NCI-H2227 (cell line): ENCODE data around the gene PTPN7.
"Not testable (repeated sequence)": the region's sequence is repeated elsewhere in the genome, so short reads cannot be mapped to it uniquely, and the experiment has no call there.

Experiments
- DNase-seq: peaks from one replicate; lab custom pipeline; 2025; ENCODE audit not compliant: unreplicated experiment; lab: John Stamatoyannopoulos, UW

Gene PTPN7

DNA sequence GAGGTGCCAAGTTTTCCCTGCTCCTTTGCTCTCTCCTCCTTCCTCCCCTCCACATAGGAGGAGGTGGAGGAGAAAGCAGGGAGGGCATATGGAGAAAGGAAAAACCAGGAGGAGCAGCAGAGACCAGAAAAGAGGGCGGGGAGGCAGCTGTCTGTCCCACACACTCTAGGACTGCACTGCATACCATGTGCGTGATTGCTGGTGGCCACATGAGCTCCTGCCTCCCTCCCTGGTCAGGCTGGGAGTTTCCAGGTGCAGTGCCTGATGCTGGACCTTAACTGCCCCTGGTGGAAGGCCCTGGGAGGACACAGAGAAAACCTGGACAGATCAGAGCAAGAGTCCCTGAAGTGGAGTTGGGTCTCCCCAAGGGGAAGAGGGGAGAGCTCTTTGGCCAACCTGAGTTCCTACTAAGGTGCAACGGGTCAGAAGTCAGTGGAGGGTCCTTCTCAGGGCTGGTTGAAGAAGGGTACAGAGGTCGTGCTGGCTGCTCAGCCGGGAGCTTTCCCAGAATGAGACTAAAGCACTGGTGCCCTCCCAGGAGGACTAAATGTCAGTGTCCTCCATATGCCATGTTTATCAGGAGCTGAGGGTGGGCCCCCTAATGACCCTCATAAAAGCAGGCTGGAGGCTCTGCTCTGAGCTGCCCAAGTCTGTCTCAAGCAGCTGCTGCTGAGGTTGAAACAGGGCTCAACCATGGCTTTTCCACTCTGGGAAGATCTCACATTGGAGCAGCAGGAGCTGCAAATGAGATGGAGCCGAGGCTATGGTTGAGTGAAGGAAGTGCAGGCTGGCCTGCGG is 29.7 kb upstream of the PTPN7 start:
- no peak for DNase-seq

DNA sequence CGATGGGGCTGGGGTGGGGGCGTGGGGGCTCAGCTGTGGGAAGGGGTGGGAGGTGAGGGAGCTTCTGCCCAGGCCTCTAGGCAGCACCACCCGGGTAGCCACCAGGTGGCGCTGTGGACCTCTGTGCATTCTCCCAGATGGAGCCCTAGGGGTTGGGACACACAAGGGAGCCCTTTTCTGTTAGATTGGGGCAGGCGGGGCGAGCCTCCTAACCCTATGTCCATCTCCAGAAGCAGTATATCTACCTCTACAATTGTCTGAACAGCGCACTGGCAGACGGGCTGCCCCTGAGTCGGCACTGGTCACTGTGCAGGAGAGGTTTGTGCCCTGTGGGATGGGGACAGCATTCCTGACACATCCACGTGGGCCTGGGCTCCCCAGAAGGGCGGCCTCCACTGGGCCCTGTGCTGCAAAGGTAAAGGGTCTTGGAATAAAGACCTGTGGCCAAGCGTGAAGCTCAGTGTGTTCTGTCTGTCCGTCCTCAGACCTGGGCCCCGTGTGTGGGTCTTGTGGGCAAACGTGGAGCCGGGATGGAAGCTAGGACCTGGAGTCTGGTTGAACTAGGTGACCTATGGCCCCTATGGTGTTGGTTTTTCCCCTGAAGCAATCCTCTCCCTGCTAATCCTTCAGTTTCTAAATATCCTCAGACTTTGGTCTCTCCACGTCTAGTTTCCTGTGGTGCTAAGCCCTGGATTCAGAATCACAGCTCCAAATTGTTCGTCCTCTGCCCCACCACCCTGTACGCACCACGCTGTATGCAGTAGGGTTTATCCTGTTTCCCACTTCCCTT is 28.8 kb upstream of the PTPN7 start:
- peak; percentile 83 for DNase-seq

DNA sequence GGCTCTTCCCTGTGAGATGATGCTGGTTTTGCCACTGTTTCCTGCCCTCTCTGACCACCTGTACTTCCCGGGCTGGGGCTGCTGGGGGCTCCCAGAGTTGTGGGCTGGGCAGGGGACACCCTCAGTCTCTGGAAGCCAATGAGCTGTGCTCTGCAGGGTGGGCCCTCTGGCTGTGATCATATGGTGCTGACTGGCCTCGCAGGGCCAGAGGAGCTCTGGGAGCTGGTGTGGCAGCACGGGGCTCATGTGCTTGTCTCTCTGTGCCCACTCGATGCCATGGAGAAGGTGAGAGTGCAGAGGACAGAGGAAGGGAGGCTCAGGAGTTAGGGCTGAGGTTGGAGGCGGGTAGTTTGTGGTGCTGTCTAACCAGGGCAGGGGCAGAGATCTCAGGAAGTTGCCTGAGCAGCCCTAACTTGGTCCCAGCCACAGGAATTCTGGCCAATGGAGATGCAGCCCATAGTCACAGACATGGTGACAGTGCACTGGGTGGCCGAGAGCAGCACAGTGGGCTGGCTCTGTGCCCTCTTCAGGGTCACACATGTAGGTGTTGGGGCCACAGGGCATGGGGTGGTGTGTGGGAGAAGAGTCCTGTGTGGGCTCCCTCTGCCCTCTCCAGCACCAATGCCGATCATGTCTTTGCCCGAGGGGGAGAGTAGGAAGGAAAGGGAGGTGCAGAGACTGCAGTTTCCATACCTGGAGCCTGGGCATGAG is 27.4 kb upstream of the PTPN7 start:
- DNase-seq, result no peak

DNA sequence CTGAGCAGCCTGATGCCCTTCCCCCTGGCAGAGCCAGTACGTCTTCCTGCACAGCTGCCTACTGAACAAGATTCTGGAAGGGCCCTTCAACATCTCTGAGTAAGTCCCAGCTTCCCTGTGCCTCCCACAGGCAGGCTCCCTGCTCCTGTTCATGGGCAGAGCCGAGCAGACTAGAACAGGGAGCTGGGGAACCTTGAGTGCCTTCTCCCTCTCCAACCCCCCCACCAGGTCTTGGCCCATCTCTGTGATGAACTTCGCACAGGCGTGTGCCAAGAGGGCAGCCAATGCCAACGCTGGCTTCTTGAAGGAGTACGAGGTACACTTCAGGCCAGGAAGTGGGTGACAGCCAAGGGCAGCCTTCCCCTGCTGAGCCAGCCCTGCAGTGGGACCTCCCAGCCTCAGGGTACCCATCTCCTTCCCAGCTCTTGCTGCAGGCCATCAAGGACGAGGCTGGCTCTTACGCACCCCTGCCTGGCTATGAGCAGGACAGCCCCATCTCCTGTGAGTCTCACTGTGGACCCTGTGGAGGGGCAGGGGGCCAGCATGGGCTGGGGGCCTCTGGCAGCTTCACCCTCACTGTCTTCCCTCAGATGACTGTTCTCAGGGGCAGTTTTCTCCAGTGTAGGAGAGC is 26.8 kb upstream of the PTPN7 start:
- DNase-seq, result no peak

DNA sequence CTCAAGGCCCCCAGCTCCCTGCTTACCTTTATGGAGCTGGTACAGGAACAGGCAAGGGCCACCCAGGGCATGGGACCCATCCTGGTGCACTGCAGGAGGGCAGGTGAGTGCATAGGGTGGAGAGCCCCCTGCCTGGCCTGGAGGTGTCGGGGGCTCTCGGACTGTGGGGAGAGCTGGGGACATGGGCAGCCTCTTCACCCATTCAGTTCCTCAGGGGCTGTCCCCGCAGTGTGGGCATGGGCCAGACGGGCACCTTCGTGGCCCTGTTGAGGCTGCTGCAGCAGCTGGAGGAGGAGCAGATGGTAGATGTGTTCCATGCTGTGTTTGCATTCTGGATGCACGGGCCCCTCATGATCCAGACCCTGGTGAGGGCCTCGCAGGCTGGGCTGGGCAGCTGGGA is 25.9 kb upstream of the PTPN7 start:
- DNase-seq, result no peak

DNA sequence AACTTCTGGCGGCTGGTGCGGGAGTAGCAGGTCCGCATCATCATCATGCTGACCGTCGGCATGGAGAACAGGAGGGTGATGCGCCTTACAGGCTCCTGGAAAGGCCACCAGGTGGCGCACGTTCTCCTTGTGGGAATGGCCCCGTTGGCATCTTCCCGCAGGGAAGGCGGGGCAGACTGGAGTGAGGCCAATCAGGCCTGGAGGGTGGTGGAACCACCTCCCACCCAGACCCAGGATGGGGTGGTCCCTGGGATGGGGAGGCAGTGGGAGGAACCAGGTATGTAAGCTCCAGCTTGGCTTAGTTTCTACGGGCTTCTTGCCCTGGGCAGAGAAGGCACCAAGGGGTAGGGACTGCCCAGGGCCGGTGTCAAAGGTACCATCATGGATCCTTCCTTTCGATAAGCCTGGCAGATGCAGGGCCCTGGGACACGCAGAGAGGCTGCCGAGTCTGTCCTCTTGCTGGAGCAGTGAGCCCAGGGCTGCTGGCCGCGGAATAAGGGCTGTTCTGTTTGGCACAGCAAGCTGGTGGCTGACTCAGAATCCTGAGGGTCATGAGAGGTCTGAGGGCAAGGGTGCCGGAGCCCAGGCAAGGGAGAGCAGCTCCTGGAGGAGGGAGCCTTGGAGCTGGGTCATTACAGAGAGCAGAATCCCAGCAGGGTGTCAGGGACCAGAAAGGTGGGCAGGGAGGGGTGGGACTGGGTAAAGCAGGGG is 24.5 kb upstream of the PTPN7 start:
- peak; percentile 98 for DNase-seq

DNA sequence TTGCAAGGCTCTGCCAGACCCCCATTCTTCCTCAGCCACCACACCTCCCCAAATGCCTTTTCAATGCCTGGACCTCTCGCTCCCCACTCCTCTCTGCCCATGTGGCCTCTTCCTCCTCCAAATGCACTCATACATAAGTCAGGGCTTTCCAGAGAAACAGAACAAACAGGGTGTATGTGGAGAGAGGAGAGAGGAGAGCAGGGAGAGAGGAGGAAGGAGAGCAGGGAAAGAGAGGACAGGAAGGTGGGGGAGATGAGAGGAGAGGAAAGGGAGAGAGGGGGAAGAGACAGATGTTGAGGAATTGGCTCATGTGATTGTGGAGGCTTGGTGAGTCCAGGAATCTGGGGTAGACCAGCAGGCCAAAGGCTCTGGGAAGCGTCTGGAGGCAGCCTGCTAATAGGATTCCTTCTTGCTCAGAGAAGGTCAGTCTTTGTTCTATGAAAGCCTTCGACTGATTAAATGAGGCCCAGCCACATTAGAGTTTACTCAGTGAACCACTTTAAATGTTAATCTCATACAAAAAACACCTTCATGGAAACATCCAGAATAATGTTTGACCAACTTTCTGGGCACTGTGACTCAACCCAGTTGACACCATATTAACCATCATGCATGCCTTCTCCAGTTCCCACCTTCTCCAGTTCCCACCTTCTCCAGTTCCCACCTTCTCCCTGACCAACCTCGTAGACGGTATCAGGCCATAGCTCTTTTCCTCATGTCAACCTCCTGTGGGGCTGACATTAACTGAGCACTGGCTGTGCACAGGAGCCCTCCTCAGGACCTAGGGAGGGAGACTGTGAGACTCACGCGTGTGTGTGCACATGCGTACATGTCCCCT is 21.9 kb upstream of the PTPN7 start:
- DNase-seq, result no peak

DNA sequence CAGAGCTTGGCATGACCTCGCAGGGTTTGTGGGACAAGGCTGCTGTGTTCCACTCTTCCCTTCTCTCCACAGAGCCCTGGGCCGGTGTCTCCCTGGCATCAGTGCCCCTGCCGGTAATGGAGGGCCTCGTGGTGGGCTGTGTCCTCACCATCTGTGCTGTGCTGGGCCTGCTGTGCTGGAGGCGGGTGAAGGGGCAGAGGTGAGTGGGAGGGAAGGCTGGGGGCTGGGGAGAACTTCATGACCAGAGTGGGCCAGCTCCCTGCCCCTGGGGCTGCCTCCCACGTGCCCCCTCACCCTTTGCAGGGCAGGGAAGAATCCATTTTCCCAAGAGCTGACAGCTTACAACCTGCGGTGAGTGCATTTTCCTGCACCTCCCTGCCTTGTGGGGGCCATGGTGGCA is 21.2 kb upstream of the PTPN7 start:
- no peak for DNase-seq

DNA sequence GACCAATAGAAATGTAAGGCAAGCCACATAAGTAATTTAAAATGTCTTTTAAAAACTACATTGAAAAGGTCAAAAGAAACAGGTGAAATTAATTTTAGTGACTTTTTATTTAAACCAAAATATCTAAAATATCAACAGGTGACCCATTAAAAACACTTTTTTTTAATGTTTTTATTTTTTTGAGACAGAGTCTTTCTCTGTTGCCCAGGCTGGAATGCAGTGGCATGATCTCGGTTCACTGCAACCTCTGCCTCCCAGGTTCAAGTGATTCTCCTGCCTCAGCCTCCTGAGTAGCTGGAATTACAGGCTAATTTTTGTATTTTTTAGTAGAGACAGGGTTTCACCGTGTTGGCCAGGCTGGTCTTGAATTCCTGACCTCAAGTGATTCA is 20.3 kb upstream of the PTPN7 start:
- not testable (repeated sequence) for DNase-seq

DNA sequence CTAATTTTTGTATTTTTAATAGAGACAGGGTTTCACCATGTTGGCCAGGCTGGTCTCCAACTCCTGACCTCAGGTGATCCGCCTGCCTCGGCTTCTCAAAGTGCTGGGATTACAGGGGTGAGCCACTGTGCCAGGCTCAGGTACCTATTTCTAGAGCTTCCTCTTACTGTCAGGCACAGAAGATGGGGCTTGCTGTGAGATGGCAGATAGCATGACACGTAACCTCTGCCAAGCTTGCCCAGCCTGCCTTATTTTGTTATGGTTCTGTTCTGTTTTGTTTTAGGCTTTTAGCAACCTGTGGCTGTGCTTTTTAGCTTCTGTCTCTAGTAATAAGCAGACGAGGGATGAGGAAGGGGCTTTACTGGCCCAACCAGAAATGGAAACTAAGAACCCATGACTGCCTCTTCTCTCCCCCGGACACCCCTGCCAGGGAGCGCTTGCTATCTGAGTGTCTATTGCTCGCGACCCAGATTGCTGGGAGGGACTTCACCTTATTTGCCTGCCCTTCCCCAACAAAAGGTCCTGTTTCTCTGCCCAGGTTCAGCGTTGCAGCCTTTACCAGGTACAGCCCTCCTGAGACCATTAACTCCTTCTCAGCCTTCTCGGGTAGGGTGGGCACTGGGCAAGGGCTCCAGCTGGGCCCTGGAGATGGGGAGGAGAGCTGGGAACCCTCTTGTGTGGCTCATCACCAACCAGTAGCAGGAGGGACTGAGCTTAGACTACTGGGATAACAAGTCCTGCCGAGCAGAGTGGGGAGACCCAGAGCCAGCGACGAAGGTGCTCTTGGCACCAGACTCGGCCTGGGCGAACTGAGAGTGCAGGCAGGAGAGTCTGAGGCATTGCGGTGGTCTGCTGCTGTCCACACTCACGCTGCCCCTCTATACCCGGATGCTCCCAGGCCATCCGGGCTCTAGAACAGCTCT is 19.7 kb upstream of the PTPN7 start:
- DNase-seq, result no peak

DNA sequence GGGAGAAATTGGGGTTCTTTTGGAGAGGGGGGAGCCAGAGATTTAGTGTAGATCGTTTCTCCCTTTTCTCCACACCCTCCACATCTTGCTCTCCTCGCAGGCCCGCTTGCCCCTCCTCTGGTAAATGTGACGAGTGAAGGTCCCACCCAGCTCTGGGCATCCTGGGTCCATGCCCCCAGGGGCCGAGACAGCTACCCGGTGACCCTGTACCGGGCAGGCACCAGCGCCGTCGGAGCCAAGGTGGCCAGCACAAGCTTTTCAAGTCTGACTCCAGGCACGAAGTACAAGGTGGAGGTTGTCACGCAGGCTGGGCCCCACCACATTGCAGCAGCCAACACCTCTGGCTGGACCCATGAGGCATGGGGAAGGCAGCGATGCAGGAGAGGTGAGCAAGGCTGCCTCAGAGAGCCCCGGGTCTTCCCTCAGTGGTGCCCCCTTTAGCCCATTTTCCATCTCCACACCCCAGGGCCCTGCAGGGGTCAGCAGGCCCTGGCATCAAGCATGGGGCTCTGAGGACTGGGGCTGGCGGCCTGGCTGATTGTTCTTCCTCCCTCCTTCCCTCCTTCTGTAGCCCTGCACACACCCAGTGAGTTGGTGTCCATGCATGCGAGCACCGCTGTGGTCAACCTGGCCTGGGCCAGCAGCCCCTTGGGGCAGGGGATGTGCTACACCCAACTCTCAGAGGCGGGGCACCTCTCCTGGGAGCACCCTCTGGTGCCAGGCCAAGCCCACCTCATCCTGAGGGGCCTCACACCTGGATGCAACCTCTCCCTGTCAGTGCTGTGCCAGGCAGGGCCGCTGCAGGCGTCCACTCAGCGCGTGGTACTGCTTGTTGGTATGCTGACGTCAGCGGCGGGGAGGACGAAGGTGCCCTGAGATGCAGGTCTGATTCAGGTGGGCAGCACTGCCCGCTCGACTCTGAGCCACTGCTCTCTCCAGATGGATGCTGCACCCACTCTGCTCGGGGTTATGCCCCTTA is 16.8 kb upstream of the PTPN7 start:
- DNase-seq, result no peak

DNA sequence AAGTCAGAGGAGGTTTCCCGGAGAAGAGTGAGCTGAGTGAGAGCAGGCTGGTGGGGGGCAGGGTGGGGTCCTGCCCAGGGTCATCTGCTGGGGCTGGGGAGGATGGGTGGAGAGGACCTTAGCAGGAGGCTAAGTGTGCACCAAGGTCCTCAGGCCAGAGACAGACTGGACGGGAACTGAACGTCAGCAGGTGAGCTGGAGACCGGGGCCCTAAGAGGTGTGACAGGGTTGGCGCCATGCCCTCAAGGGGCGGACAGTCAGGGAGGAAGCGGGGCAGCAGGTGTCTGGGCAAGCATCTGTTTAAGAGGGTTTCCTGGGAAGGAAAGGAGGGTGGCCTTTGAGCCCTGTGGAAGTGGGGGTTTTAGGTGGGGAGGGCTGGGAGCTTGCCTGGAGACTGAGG is 13.6 kb upstream of the PTPN7 start:
- DNase-seq, result no peak

DNA sequence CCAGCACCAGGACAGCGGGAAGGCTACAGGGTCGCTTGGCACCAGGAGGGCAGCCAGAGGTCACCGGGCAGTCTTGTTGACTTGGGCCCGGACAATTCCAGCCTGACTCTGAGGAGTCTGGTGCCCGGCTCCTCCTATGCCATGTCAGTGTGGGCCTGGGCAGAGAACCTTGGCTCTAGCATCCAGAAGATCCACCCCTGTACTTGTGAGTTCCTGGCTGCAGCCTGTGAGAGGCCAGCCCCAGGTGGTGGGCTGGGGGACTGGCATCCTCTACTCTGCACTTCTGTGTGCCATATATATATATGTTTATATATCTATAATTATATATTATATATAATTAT is 11.6 kb upstream of the PTPN7 start:
- peak; percentile 33 for DNase-seq

DNA sequence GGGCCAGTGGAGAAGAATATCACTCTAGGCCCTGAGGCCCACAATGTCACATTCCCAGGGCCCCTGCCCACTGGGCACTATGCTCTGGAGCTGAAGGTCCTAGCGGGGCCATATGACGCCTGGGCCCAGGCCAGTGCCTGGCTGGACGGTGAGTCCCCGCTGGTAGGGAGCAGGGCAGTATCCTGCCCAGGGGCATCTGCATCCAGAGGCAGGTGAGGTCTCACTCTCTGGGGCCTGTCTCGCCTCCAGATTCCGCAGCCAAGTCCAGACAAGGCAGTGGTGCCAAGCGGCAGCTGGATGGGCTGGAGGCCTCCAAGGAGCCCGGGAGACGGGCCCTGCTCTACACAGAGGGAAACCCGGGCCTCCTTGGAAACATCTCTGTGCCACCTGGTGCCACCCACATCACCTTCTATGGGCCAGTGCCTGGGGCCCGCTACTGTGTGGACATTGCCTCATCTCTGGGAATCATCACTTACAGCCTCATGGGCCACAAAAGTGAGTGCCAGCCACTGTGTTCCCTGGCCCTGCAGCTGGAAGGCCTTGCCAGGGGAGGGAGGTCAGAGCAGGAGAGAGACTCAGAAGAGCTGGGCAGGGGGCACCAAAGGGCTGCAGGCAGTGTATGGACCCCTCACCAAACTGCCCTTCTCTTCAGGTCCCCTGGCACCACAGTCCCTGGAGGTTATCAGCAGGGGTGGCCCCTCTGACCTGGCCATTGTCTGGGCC is 11.1 kb upstream of the PTPN7 start:
- DNase-seq, result no peak

DNA sequence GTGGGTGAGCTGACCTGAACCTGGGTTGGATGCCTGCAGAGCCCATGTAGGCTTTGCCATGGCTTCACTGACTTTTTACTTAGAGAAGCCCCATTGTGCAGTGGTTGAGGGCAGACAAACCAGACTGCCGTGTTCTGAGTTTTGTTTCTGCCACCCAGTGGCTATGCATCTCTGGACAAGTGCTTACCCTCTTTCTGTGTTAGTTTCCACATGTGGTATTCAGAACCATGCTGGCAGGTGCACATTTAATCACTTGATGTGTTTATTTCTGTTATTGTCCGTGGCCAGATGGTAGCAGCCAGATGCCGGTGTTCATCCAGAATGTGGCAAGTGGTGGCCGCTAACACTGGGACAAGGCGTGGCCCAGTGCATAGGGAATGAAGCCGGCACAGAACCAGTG is 10.3 kb upstream of the PTPN7 start:
- DNase-seq, result no peak

DNA sequence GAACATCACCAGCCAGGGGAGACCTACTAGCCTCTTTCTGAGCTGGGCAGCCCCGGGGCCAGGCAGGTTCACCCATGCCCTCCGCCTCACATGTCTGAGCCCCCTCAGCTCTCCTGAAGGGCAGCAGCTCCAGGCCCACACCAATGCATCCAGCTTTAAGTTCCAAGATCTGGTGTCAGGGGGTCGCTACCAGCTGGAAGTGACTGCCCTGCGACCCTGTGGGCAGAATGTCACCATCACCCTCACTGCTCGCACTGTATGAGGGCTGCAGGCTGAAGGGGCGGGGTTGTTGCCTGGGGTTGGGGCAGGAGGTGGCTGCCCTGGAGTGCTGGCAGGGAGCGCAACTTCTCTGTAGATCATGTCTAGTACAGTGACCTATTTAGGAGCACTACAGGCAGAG is 8.5 kb upstream of the PTPN7 start:
- no peak for DNase-seq
